22Rv1 (cell line): ENCODE measurements around the gene DNM2.
"Not testable (repeated sequence)": the region's sequence is repeated elsewhere in the genome, so short reads cannot be mapped to it uniquely, and the experiment has no call there.

Source experiments
- H3K27ac ChIP-seq: fragments of 450-650 bp; 2 replicates; pipeline ENCODE4 v1.5.1; 2017
- ZFX ChIP-seq: fragments of 450-650 bp; IDR thresholded peaks from 2 replicates; pipeline ENCODE4 v1.6.1; 2017; ENCODE audit warnings: antibody characterized with exemption, borderline replicate concordance
- TF ChIP-seq, protein P1 (sequence below): fragments of 450-650 bp; IDR thresholded peaks from 2 replicates; pipeline ENCODE4 v1.5.1; 2017; ENCODE audit warnings: mild to moderate bottlenecking

Gene DNM2

DNA sequence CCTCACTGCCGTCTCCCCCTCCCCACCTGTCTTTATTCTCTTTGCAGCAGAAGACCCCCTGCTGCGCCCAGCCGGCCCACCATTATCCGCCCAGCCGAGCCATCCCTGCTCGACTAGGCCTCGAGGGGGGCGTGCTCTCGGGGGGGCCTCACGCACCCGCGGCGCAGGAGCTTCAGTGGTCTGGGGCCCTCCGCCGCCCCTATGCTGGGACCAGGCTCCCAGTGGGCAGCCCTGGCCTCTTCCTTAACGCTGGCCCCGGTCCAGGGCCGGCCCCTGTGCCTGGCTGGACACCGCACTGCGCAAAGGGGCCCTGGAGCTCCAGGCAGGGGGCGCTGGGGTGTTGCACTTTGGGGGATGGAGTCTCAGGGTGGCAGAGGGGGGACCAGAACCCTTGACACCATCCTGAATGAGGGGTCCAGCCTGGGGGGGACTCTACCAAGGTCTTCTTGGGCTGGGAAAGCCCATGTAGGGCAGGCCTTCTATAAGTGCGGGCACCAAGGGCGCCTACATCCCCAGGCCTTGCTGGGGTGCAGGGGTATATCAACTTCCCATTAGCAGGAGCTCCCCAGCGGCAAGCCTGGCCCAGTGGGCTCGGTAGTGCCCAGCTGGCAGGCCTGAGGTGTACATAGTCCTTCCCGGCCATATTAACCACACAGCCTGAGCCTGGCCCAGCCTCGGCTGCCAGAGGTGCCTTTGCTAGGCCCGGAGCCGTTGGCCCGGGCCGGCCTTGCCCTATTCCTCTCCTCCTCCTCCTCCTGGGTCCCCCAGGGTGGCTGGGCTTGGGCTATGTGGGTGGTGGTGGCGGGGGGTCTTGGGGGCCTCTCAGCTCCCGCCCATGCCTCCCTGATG is 113.3 kb downstream of the DNM2 start:
- H3K27ac ChIP-seq = no peak overlapping the region
- TF ChIP-seq, protein P1, sequence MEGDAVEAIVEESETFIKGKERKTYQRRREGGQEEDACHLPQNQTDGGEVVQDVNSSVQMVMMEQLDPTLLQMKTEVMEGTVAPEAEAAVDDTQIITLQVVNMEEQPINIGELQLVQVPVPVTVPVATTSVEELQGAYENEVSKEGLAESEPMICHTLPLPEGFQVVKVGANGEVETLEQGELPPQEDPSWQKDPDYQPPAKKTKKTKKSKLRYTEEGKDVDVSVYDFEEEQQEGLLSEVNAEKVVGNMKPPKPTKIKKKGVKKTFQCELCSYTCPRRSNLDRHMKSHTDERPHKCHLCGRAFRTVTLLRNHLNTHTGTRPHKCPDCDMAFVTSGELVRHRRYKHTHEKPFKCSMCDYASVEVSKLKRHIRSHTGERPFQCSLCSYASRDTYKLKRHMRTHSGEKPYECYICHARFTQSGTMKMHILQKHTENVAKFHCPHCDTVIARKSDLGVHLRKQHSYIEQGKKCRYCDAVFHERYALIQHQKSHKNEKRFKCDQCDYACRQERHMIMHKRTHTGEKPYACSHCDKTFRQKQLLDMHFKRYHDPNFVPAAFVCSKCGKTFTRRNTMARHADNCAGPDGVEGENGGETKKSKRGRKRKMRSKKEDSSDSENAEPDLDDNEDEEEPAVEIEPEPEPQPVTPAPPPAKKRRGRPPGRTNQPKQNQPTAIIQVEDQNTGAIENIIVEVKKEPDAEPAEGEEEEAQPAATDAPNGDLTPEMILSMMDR = no peak
- no peak for TF ChIP-seq ZFX

DNA sequence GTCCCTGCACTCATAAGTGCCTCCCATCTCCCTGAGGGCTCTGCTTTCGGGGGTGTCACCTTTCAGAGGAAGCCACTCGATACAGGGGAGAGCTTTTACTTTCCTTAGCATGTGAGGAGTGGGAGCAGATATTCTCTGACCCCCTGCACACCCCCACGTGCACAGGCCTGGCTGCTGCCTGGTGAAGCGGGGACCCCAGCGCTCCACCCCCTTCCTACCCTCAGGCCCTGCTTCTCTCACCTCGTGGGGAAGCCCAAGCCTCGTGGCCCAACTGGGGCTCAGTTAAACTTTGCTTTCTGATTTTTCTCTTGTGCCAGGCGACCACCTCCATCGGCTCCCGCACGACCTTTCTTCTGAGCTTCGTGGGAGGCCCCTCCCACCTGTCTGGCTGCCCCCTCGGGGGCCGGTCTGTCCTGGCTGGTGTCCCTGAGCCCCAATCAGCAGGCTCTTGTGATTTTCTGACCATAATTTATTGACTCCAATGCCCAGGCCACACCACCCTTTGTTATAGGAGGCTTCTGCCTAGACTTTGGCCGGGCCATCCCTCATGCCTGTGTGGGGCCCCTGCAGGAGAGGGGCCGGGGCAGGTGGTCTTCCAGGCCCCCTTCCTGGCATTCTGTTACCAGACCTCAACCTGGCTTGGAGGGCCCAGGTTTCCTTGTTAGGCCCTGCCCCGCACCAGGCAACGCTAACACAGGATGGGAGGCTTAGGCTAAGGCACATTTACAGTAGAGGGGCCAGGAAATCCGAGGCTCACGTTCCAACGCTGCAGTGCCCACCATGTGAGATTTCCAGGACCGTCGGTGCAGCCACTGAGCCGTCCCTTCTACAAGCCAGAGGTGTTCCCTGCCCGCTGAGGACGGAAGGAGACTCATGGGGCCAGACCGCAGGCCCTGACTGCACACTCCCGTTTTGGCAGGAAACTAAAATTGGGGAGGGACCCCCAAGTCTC is 114.4 kb downstream of the DNM2 start:
- no peak overlapping the region for H3K27ac ChIP-seq

DNA sequence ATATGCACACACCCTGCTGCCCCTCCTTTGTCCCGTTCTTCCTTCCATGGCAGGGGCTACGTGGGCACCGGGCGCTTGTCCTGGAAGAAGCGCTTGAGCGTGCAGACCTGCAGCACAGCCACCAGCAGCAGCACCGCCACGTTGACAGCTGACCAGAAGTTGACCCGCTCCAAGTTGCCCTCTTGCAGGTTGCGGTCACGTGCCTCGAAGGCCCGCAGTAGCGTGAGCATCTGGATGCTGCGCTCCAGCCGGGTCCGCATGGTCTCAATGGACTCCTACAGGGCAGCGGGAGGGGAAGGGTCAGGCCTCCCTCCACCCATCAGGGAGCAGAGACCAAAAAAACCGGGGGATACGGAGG is 115.0 kb downstream of the DNM2 start:
- H3K27ac ChIP-seq = peak overlapping the region; percentile 99; the same call in 1 of the 2 replicates
- TF ChIP-seq ZFX = no peak
- TF ChIP-seq, protein P1 = no peak

More for the DNA sequence above, 114.4 kb downstream of the DNM2 start:
- TF ChIP-seq, protein P1 = no peak
- no peak for TF ChIP-seq ZFX

DNA sequence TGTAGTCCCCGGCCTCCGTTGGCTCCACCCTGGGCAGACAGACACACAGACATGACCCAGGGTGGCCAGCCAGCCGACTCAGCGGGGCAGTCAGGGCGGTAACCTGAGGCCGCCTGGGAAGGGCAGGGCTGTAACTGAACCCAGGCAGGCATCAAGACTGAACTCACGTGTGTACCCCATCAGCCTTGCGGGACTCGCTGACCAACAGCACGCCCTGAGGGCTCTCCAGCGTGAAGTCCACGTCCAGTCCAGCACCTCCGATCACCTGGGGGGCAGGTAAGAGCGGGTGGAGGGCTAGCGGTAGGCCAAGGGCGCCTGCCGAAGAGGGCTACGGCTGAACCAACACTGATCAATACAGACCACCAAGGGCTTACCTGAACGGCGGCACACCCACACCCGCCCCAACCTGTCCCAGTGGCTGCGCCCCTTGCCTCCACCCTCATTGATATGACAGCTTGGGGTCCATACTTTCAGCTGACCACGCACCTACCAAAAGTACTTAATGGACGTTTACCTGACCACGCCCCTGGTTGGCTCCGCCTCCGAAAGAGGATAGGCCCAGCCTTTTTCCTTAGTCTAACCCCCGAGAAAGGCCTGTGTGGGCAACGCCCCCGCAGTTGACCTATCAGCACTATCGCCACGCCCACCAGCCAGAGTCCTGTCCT is 117.3 kb downstream of the DNM2 start:
- H3K27ac ChIP-seq = peak overlapping the region; percentile 99
- TF ChIP-seq, protein P1 = no peak
- TF ChIP-seq ZFX = no peak

DNA sequence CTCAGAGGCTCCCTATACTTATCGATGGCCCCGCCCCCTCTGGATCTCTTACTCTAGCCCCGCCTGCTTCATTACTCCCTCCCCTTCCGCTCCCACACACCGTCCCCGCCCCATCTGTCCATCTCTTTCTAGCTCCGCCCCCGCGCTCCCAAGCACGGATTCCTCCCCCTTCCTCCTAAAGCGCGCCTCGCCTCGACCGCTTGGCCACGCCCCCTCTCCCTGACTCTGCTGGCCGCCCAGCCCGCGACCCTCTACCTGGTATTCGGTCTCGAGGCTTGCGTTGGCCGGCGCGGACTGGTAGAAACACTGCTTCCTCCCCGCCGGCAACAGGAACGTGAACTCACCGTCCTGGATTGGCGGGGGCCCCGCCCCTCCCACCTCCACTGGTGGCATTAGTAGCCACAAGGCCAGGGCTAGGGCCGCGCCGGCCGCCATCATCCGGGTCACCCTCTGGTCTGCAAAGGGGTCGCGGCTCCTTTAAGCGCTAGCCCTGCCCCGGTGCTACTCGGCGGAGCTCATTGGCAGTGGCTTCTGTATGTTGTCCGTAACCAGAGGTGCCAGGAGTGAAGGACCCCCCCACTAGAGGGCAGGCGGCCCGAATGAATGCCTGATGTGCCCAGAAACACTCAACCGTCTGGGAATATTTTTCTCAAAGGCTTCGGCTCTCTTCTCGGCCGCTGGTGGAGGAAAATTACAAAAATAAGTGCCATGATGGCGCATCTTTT is 118.0 kb downstream of the DNM2 start, which contains the start of gene TMED1:
TMED1 (minus strand) TSS at position 459 of the 725 bp plus-strand sequence; CDS start at position 438, 21 bp downstream.
- H3K27ac ChIP-seq = peak within 1 kb of the TSS; percentile 99
- TF ChIP-seq, protein P1 = no peak
- no peak for TF ChIP-seq ZFX

DNA sequence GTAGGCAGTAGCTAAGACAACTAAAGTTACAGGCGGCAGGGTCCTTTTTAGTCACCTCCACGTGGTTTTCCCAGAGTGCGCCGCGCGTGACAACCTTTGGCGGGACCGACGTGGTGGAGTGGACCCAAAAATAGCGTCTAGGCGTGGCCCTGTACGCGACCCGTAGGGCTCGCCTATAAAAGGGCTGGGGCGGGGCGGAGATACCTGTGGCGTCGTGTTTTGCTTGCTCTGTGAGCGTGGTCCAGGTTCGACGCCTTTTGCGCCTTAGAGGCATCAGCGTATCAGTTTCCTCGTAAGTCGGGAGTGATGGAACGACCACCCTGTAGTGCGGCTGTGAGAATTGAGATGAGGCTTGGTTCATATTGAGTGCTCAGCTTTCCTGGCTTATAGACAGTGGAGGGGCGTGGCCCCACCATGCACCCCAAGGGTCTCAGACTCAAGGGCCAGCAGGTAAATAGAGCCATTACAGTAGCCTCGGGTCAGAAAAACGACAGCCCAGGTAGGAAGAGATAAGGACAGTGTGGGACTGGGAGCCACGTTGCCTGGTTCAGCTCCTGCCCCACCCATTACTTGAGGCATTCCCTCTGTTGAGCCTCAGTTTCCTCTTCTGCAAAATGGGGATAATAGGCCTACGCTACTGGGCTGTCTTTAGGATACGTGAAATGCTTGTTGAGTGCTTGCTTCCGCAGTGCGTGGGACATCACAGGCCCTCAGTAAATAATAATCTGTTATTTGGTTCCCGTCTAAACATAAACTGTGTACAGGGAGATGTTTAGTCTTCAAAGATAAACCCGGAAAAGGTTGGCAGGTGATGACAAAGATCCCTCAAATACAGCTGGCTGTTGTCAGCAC is 118.8 kb downstream of the DNM2 start:
- H3K27ac ChIP-seq = peak overlapping the region; percentile 99
- TF ChIP-seq, protein P1 = no peak
- TF ChIP-seq ZFX = no peak

DNA sequence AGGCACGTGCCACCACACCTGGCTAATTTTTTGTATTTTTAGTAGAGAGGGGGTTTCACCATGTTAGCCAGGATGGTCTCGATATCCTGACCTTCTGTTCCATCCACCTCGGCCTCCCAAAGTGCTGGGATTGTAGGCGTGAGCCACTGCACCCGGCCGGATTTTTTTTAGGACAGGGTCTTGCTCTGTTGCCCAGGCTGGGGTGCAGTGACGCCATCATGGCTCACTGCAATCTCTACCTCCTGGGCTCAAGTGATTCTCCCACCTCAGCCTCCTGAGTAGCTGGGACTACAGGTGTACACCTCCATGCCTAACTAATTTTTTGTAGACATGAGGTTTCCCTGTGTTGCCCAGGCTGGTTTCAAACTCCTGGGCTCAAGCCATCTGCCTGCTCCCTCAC is 119.8 kb downstream of the DNM2 start:
- not testable (repeated sequence) for H3K27ac ChIP-seq
